ENCODE measurements around the gene FHIT. TPM values are rescaled to one million over a fixed set of nuclear protein-coding genes. Genes with fewer than 3 reads are reported as not detected.

Gene FHIT
- total and polyA plus RNA-seq, 7 donors: 2.4 to 10.2 (median 6.1) TPM

GRCh38 chr3:60073942-60074341 is 1177.3 kb downstream of the FHIT start:
- TF ChIP-seq CTCF (IDR thresholded peaks at IDR 0.05): no peak
- no peak for TF ChIP-seq EP300 (IDR thresholded peaks at IDR 0.05)
- no peak for TF ChIP-seq POLR2AphosphoS5 (IDR thresholded peaks at IDR 0.05)
- TF ChIP-seq POLR2A (IDR thresholded peaks at IDR 0.05): no peak
- Histone ChIP-seq H3K27ac (no peak overlapping the region), H3K36me3 (no peaks in the 10 kb centered on the region), H3K9me3 (no peaks in the 10 kb centered on the region), H3K27me3 (no peaks in the 10 kb centered on the region), H3K4me1 (peaks cover 0 to 5% (median 4%) of the 10 kb centered on the region in 4 donors), H3K4me3 (no peak overlapping the region)
- no peak for DNase-seq
- intact Hi-C loops (cut with DNase I): no loop called here

GRCh38 chr3:60073228-60073627 is 1178.0 kb downstream of the FHIT start:
- peaks cover 0 to 5% (median 4%) of the 10 kb centered on the region in 4 donors for H3K4me1 ChIP-seq
- H3K4me3 ChIP-seq: no peak overlapping the region
- H3K27me3 ChIP-seq: no peaks in the 10 kb centered on the region
- DNase-seq: no peak
- 79 to 93% methylated on average over 4 of the region's 4 CpGs for WGBS, 2 donors
- no peak overlapping the region for H3K27ac ChIP-seq
- TF ChIP-seq POLR2A (IDR thresholded peaks at IDR 0.05) (no peak), CTCF (IDR thresholded peaks at IDR 0.05) (no peak), EP300 (IDR thresholded peaks at IDR 0.05) (no peak), POLR2AphosphoS5 (IDR thresholded peaks at IDR 0.05) (no peak)
- no peaks in the 10 kb centered on the region for H3K9me3 ChIP-seq
- intact Hi-C loops (cut with DNase I): no loop called here
- no peaks in the 10 kb centered on the region for H3K36me3 ChIP-seq

GRCh38 chr3:60070366-60070765 is 1180.9 kb downstream of the FHIT start:
- Histone ChIP-seq H3K4me3 (no peak overlapping the region), H3K9me3 (no peaks in the 10 kb centered on the region), H3K4me1 (no peaks in the 10 kb centered on the region), H3K27ac (no peak overlapping the region), H3K36me3 (no peaks in the 10 kb centered on the region), H3K27me3 (no peaks in the 10 kb centered on the region)
- TF ChIP-seq POLR2AphosphoS5 (IDR thresholded peaks at IDR 0.05) (no peak), POLR2A (IDR thresholded peaks at IDR 0.05) (no peak), CTCF (IDR thresholded peaks at IDR 0.05) (no peak), EP300 (IDR thresholded peaks at IDR 0.05) (no peak)
- 94 to 96% methylated on average over 3 of the region's 3 CpGs for WGBS, 2 donors
- intact Hi-C loops (cut with DNase I): no loop called here
- no peak for DNase-seq

GRCh38 chr3:60065227-60065868 is 1185.9 kb downstream of the FHIT start:
- Histone ChIP-seq H3K36me3 (no peaks in the 10 kb centered on the region), H3K27me3 (no peaks in the 10 kb centered on the region), H3K27ac (no peak overlapping the region), H3K4me1 (no peaks in the 10 kb centered on the region), H3K4me3 (no peak overlapping the region), H3K9me3 (no peaks in the 10 kb centered on the region)
- intact Hi-C loops (cut with DNase I): no loop called here
- WGBS, 2 donors: 24 to 44% methylated on average over 2 of the region's 2 CpGs
- no peak for TF ChIP-seq POLR2A (IDR thresholded peaks at IDR 0.05)
- TF ChIP-seq CTCF (IDR thresholded peaks at IDR 0.05): no peak
- no peak for TF ChIP-seq EP300 (IDR thresholded peaks at IDR 0.05)
- no peak for TF ChIP-seq POLR2AphosphoS5 (IDR thresholded peaks at IDR 0.05)
- DNase-seq: no peak
